Brain microvascular endothelial cell (primary cell): ENCODE data around the gene KIF1B.
"Not testable (repeated sequence)": the region's sequence is repeated elsewhere in the genome, so short reads cannot be mapped to it uniquely, and the experiment has no call there.

Experiments used
- DNase-seq: peaks from one replicate; pipeline ENCODE4 v3.0.0-alpha.2; 2020
- H3K27ac ChIP-seq: fragments of 250-450 bp; sonication (Bioruptor Pico); 2 replicates; pipeline ENCODE4 v1.5.1; 2020; ENCODE audit warnings: mild to moderate bottlenecking, moderate library complexity
- H3K27me3 ChIP-seq: fragments of 250-450 bp; sonication (Bioruptor Pico); replicated peaks from 2 replicates; pipeline ENCODE4 v1.5.1; 2020; ENCODE audit warnings: mild to moderate bottlenecking
- H3K36me3 ChIP-seq: fragments of 250-450 bp; sonication (Bioruptor Pico); replicated peaks from 2 replicates; pipeline ENCODE4 v1.5.1; 2020; ENCODE audit warnings: mild to moderate bottlenecking
- H3K4me3 ChIP-seq: 2 replicates; pipeline ENCODE4 v1.5.1; 2011; ENCODE audit warnings: low read depth, mild to moderate bottlenecking, control low read depth, low read length, moderate library complexity
- CTCF ChIP-seq: IDR thresholded peaks from 2 replicates; pipeline ENCODE4 v1.5.1; 2011; ENCODE audit warnings: low read depth, mild to moderate bottlenecking, moderate library complexity, low read length, control low read depth, inconsistent platforms; ENCODE audit errors: missing control alignments
- in situ Hi-C: cut with HindIII; loops from 2 replicates; pipeline ENCODE4 v1.10.0; 2017; ENCODE audit warnings: low sequenced_read_pairs, low pct_ligation_motif_present

KIF1B gene

GRCh38 chr1:10424034-10424433, 213.7 kb downstream of the KIF1B start:
- H3K36me3 ChIP-seq = peaks cover 20% of the 10 kb centered on the region
- H3K4me3 ChIP-seq = no peak overlapping the region
- TF ChIP-seq CTCF = no peak
- no peaks in the 10 kb centered on the region for H3K27me3 ChIP-seq
- DNase-seq = no peak
- no peak overlapping the region for H3K27ac ChIP-seq
- in situ Hi-C loops = no loop called here

GRCh38 chr1:10424651-10425050, 214.3 kb downstream of the KIF1B start:
- in situ Hi-C loops = no loop called here
- DNase-seq = no peak
- no peak overlapping the region for H3K27ac ChIP-seq
- H3K4me3 ChIP-seq = no peak overlapping the region
- no peak for TF ChIP-seq CTCF
- H3K36me3 ChIP-seq = peaks cover 14% of the 10 kb centered on the region
- no peaks in the 10 kb centered on the region for H3K27me3 ChIP-seq

- in situ Hi-C loops, H3K27ac ChIP-seq, H3K27me3 ChIP-seq, DNase-seq, H3K4me3 ChIP-seq, H3K36me3 ChIP-seq: not testable (repeated sequence)
Measured at GRCh38 chr1:10425826-10426534, 215.6 kb downstream of the KIF1B start.

- in situ Hi-C loops, DNase-seq, H3K27ac ChIP-seq, H3K27me3 ChIP-seq, H3K36me3 ChIP-seq, H3K4me3 ChIP-seq: not testable (repeated sequence)
Measured at GRCh38 chr1:10426535-10426848, 216.1 kb downstream of the KIF1B start.

GRCh38 chr1:10428984-10429383, 218.6 kb downstream of the KIF1B start:
- Histone ChIP-seq H3K27ac (no peak overlapping the region), H3K27me3 (no peaks in the 10 kb centered on the region), H3K36me3 (no peaks in the 10 kb centered on the region), H3K4me3 (no peak overlapping the region)
- DNase-seq = no peak
- no peak for TF ChIP-seq CTCF
- in situ Hi-C loops = no loop called here

- no peak for DNase-seq
- no peak for TF ChIP-seq CTCF
- no peaks in the 10 kb centered on the region for H3K27me3 ChIP-seq
- in situ Hi-C loops = no loop called here
- H3K4me3 ChIP-seq = peak overlapping the region; percentile 58
- H3K27ac ChIP-seq = no peak overlapping the region
- H3K36me3 ChIP-seq = no peaks in the 10 kb centered on the region
Measured at GRCh38 chr1:10429868-10430215, 219.5 kb downstream of the KIF1B start.
